Measurements from ENCODE around the gene COMP.

The COMP gene

DNA sequence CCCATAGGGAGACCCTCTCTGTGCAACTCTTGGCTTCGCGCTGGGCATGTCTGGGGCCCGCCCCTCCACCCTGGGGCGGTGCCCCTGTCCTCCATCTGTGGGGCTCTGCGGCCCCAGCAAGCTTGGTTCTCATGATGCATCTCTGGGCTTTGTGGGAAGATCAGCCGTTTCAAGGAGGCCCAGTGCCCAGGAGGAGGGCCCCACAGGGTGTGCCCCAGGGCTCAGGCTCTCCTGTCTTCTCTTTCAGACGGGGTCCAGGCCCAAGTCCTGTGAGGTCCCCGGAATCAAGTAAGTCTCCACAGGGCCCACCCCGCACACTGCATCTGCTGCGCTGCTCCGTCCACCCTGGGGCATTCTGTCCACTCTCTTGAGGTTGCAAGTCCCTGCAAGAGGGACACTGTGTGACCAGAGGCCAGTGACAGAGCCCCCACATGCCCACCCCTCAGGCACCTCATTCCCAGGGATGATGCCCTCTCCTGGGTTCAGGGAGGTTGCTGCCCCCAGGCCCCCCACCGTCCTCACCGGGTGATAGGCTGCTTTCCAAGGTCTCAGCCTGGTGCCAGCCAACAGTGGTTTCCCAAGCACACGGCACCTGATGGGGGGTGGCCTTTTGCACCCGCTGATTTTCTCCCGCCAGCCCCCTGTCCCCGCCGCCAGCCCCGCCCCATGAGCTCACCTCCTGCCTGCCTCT lies 31.7 kb downstream of the COMP start:
- CTCF ChIA-PET = interaction anchor here (1.0 kb wide), 1 partner anchor 88 kb away, joined by 3 read pairs; no protein-coding TSS in a partner anchor
- no peak for DNase-seq (ENCODE audit: low read depth, low spot score)
- POLR2A ChIA-PET = no interaction called here
- no peak overlapping the region for H3K4me3 ChIP-seq (ENCODE audit: low read depth, low read length)
- TF ChIP-seq, protein P1, sequence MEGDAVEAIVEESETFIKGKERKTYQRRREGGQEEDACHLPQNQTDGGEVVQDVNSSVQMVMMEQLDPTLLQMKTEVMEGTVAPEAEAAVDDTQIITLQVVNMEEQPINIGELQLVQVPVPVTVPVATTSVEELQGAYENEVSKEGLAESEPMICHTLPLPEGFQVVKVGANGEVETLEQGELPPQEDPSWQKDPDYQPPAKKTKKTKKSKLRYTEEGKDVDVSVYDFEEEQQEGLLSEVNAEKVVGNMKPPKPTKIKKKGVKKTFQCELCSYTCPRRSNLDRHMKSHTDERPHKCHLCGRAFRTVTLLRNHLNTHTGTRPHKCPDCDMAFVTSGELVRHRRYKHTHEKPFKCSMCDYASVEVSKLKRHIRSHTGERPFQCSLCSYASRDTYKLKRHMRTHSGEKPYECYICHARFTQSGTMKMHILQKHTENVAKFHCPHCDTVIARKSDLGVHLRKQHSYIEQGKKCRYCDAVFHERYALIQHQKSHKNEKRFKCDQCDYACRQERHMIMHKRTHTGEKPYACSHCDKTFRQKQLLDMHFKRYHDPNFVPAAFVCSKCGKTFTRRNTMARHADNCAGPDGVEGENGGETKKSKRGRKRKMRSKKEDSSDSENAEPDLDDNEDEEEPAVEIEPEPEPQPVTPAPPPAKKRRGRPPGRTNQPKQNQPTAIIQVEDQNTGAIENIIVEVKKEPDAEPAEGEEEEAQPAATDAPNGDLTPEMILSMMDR (IDR thresholded peaks at IDR 0.05; ENCODE audit: insufficient read depth, low read length, missing control alignments) = no peak

DNA sequence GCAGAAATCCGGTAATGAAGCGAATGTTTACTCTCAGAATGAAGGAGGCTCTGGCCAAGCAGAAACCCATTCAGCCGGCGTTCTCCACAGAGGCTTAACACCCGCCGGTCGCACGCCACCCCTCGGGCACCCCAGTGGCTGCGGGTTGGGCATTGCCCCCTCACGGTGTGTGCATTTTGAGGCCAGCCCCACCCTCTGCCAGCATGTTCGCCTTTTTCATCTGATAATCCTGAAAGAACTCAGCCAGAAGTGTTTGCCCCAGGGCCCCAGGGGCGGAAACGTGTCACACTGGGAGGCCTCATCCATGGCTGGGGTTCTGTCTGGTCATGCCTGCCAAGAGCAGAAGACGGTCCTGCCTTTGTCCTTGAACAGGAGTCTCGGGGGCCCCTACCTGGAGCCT lies 34.2 kb downstream of the COMP start:
- TF ChIP-seq, protein P1 (IDR thresholded peaks at IDR 0.05; ENCODE audit: insufficient read depth, low read length, missing control alignments) = no peak
- ChIA-PET POLR2A (no interaction called here), CTCF (no interaction called here)
- H3K4me3 ChIP-seq (ENCODE audit: low read depth, low read length) = no peak overlapping the region
- DNase-seq (ENCODE audit: low read depth, low spot score) = no peak

DNA sequence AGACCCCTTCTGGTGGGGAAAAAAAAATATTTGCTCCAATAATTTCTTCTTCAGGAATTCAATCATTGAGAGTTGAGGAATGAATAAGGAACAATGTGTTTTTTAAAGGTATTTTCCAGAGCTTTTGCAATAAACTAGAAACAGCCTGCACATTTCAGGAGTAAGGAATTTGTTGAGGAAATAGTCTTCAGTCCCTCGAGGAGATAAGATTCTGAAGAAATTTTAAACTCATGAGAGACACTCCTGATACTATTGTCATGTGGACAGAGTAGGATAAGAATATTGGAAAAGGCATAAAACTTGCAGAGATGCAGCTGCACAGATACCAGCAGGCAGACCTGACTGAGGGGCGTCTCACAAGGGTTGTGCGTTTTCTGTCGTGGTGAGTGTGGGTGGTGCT lies 36.6 kb downstream of the COMP start:
- H3K4me3 ChIP-seq (ENCODE audit: low read depth, low read length) = no peak overlapping the region
- ChIA-PET POLR2A (interaction anchor here (0.7 kb wide), 1 partner anchor 54 kb away, joined by 3 read pairs; no protein-coding TSS in a partner anchor), CTCF (interaction anchor here (1.2 kb wide), 1 partner anchor 13 kb away, joined by 3 read pairs; no protein-coding TSS in a partner anchor)
- no peak for DNase-seq (ENCODE audit: low read depth, low spot score)
- TF ChIP-seq, protein P1 (IDR thresholded peaks at IDR 0.05; ENCODE audit: insufficient read depth, low read length, missing control alignments) = no peak

DNA sequence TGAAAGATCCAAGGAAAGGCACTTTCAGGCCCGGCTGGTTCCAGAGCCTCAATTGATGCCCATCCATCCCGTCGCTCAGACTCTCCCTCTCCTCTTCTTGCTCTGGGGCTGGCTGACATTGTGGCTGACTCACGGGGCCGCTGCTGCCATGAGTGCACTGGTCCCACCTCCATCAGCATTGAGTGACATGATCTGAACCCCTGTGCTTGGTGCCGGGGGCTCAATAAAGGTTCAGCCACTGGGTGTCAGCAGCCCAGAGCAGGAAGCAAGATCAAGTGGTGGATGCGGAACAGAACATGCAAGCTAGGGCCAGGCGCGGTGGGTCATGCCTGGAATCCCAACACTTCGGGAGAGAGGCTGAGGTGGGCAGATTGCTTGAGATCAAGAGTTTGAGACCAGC lies 39.5 kb downstream of the COMP start:
- POLR2A ChIA-PET = no interaction called here
- CTCF ChIA-PET = no interaction called here
- TF ChIP-seq, protein P1 (IDR thresholded peaks at IDR 0.05; ENCODE audit: insufficient read depth, low read length, missing control alignments) = no peak
- no peak overlapping the region for H3K4me3 ChIP-seq (ENCODE audit: low read depth, low read length)
- no peak for DNase-seq (ENCODE audit: low read depth, low spot score)

DNA sequence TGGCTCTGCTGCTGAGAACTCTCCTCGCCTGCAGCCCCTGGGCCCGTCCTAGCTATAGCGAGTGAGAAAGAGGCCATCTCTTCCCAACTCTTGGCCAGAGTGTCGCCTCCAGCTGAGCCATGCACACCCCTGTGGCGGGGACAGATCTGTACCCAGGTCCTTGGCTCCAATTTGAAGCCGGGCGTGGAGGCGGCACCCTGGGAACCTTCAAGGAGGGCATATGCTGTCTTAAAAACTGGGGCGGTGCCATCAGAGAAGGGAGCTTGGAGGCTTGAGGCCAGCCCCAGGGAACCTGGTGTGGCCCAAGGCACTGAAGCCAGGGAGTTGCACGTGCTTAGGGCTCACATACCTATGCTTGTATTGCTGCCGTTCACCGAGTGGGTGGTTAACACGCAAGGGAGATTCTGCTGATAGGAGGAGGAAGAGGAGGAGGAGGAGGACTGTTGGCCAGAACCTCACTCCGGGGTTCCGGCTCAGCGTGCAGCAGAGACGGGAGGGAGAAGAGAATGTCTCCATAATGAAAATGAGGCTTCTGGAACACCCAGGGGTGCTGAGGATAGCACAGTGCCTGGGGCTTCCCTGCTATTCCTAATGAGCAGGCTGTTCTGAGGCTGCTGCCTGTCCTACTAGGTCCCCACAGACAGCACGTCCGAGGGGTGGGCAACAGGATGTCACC lies 40.7 kb downstream of the COMP start:
- no peak for DNase-seq (ENCODE audit: low read depth, low spot score)
- CTCF ChIA-PET = no interaction called here
- TF ChIP-seq, protein P1 (IDR thresholded peaks at IDR 0.05; ENCODE audit: insufficient read depth, low read length, missing control alignments) = no peak
- POLR2A ChIA-PET = no interaction called here
- H3K4me3 ChIP-seq (ENCODE audit: low read depth, low read length) = no peak overlapping the region

DNA sequence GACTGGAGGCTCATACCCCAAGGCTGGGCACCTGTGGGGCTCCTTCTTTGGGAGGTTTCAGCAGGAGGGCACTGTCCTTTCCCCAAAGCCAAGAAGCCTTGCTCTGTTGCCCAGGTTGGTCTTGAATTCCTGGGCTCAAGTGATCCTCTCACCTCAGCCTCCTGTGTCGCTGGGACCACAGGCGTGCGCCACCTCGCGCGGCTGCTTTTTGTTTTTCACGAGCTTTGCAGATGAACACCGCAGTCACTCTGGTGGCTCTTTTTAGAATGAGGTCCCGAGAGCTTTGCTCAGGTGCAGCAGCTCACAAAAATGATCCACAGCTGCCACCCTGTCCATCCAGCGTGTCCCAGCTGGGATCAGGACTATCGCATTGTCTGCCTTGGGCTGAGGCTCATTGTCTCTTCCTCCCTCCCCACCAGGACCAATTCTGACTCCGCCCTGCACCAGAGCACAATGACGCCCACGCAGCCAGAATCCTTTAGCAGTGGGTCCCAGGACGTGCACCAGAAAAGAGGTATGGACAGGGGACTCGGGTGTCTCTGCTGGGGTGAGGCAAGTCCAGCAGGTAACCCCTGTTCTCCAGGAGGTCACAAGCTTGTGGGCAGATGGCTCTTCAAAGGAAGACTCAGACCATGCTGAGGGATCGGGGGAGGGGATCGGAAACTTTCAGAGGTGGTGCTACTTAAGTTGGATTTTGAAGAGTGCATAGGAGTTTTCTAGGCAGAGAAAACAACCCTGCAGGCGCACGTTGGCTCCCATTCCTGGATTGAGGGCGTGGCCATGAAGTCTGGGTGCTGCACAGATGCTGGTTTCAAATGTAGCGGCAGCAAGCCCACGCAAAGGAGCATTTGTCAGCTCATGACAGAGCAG lies 41.5 kb downstream of the COMP start:
- no peak overlapping the region for H3K4me3 ChIP-seq (ENCODE audit: low read depth, low read length)
- no peak for DNase-seq (ENCODE audit: low read depth, low spot score)
- CTCF ChIA-PET = no interaction called here
- POLR2A ChIA-PET = no interaction called here
- TF ChIP-seq, protein P1 (IDR thresholded peaks at IDR 0.05; ENCODE audit: insufficient read depth, low read length, missing control alignments) = no peak

Measured in AG04449 (cell line).